ENCODE measurements around the gene CLINT1.

The CLINT1 gene

GRCh38 chr5:157820593-157821252 lies 38.2 kb downstream of the CLINT1 start:
- peak; percentile 62 for TF ChIP-seq CTCF (IDR thresholded peaks at IDR 0.05; ENCODE audit: low read length, missing control alignments)
- no peak overlapping the region for H3K4me3 ChIP-seq (replicated peaks; ENCODE audit: low read depth, low read length)
- peak; percentile 75 for DNase-seq (ENCODE audit: low read depth)

GRCh38 chr5:157819502-157820115 lies 39.3 kb downstream of the CLINT1 start:
- no peak for TF ChIP-seq CTCF (IDR thresholded peaks at IDR 0.05; ENCODE audit: low read length, missing control alignments)
- H3K4me3 ChIP-seq (replicated peaks; ENCODE audit: low read depth, low read length): no peak overlapping the region
- DNase-seq (ENCODE audit: low read depth): peak; percentile 23

GRCh38 chr5:157818368-157818767 lies 40.6 kb downstream of the CLINT1 start:
- no peak overlapping the region for H3K4me3 ChIP-seq (replicated peaks; ENCODE audit: low read depth, low read length)
- no peak for TF ChIP-seq CTCF (IDR thresholded peaks at IDR 0.05; ENCODE audit: low read length, missing control alignments)
- no peak for DNase-seq (ENCODE audit: low read depth)

- no peak for TF ChIP-seq CTCF (IDR thresholded peaks at IDR 0.05; ENCODE audit: low read length, missing control alignments)
- no peak for DNase-seq (ENCODE audit: low read depth)
Observed at GRCh38 chr5:157817928-157818327, 41.0 kb downstream of the CLINT1 start.

GRCh38 chr5:157817387-157817702 lies 41.6 kb downstream of the CLINT1 start:
- DNase-seq (ENCODE audit: low read depth): no peak
- no peak overlapping the region for H3K4me3 ChIP-seq (replicated peaks; ENCODE audit: low read depth, low read length)
- TF ChIP-seq CTCF (IDR thresholded peaks at IDR 0.05; ENCODE audit: low read length, missing control alignments): no peak

More at GRCh38 chr5:157817928-157818327, 41.0 kb downstream of the CLINT1 start:
- no peak overlapping the region for H3K4me3 ChIP-seq (replicated peaks; ENCODE audit: low read depth, low read length)

GRCh38 chr5:157816682-157817386 lies 42.1 kb downstream of the CLINT1 start:
- no peak overlapping the region for H3K4me3 ChIP-seq (replicated peaks; ENCODE audit: low read depth, low read length)
- TF ChIP-seq CTCF (IDR thresholded peaks at IDR 0.05; ENCODE audit: low read length, missing control alignments): peak; percentile 42
- peak; percentile 47 for DNase-seq (ENCODE audit: low read depth)
